Parathyroid adenoma (tissue), 2 donors: Measurements from ENCODE around the gene FOXB1.

Experiments used
- H2AFZ ChIP-seq: fragments of 300-600 bp; sonication (generic); one replicate; pipeline ENCODE4 v1.7.0; 2017; ENCODE audit warnings: antibody characterized with exemption, mild to moderate bottlenecking
- H3K27ac ChIP-seq: fragments of 300-600 bp; sonication (generic); one replicate; pipeline ENCODE4 v1.7.0; 2017
- H3K27me3 ChIP-seq: fragments of 300-600 bp; sonication (generic); one replicate; pipeline ENCODE4 v1.7.0; 2017; ENCODE audit warnings: low read length; ENCODE audit not compliant: control insufficient read depth, insufficient read depth
- H3K36me3 ChIP-seq: fragments of 300-600 bp; sonication (generic); one replicate; pipeline ENCODE4 v1.7.0; 2017; ENCODE audit warnings: low read length; ENCODE audit not compliant: control insufficient read depth, insufficient read depth
- H3K4me1 ChIP-seq: fragments of 300-600 bp; sonication (generic); one replicate; pipeline ENCODE4 v1.7.0; 2017; ENCODE audit warnings: control low read depth
- H3K4me2 ChIP-seq: fragments of 300-600 bp; sonication (generic); one replicate; pipeline ENCODE4 v1.7.0; 2017; ENCODE audit warnings: low read length
- H3K4me3 ChIP-seq: fragments of 300-600 bp; sonication (generic); one replicate; pipeline ENCODE4 v1.7.0; 2017; ENCODE audit warnings: low read depth, low read length
- H3K79me2 ChIP-seq: fragments of 300-600 bp; sonication (generic); one replicate; pipeline ENCODE4 v1.7.0; 2017; ENCODE audit warnings: control low read depth
- H3K9ac ChIP-seq: fragments of 300-600 bp; sonication (generic); one replicate; pipeline ENCODE4 v1.7.0; 2017; ENCODE audit warnings: mild to moderate bottlenecking
- H3K9me3 ChIP-seq: fragments of 300-600 bp; sonication (generic); one replicate; pipeline ENCODE4 v1.7.0; 2017; ENCODE audit warnings: low read length; ENCODE audit not compliant: control insufficient read depth
- TF ChIP-seq, protein P1 (sequence below): fragments of 300-600 bp; sonication (generic); IDR thresholded peaks from one replicate; pipeline ENCODE4 v1.7.0; 2017; ENCODE audit warnings: antibody characterized with exemption, mild to moderate bottlenecking
- donor health status: primary hyperparathyroidism.

FOXB1 gene

DNA sequence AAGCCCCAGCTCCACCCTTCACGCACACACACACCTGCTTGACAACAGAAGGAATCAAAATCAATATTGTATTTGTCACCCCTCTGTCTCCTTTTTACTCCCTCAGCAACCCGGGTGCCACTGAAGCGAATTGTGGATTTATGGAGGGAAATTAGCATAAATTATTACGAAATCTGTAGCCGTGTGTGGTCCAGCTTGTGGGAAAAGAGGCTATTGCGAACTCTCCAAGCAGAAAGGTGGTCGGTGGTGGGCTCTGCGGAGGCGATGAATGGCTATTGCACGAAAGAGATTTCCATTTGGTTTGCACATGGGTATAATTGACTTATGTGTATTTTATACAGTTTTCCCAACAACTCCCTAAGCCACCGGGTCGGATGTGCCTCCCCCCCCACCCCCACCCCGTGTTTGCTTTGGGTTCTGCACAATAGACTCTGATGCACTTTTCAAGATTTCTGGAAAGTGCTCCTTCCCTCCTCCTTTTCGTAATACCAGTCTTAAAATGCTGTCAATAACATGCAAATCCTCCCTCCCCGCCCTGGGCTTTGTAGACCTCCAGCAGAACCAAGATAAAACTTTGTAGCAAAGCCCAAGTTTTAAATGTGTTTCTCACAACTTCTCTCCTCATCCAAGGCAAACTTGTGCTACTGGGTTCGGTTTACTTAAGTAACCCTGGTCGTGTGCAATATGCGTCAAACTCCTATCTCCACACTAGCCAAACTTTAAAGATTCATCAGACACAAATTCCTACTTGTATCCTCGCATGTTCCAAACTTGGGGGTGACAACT lies 3.1 kb upstream of the FOXB1 start:
- Histone ChIP-seq H3K4me3 (no peak overlapping the region), H3K36me3 (no peaks in the 10 kb centered on the region), H3K9me3 (no peaks in the 10 kb centered on the region), H3K27me3 (peaks cover 22% of the 10 kb centered on the region), H3K79me2 (no peaks in the 10 kb centered on the region), H3K4me1 (no peaks in the 10 kb centered on the region), H2AFZ (no peak overlapping the region), H3K4me2 (no peak overlapping the region), H3K9ac (no peak overlapping the region), H3K27ac (no peak overlapping the region)
- TF ChIP-seq, protein P1, sequence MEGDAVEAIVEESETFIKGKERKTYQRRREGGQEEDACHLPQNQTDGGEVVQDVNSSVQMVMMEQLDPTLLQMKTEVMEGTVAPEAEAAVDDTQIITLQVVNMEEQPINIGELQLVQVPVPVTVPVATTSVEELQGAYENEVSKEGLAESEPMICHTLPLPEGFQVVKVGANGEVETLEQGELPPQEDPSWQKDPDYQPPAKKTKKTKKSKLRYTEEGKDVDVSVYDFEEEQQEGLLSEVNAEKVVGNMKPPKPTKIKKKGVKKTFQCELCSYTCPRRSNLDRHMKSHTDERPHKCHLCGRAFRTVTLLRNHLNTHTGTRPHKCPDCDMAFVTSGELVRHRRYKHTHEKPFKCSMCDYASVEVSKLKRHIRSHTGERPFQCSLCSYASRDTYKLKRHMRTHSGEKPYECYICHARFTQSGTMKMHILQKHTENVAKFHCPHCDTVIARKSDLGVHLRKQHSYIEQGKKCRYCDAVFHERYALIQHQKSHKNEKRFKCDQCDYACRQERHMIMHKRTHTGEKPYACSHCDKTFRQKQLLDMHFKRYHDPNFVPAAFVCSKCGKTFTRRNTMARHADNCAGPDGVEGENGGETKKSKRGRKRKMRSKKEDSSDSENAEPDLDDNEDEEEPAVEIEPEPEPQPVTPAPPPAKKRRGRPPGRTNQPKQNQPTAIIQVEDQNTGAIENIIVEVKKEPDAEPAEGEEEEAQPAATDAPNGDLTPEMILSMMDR: no peak

DNA sequence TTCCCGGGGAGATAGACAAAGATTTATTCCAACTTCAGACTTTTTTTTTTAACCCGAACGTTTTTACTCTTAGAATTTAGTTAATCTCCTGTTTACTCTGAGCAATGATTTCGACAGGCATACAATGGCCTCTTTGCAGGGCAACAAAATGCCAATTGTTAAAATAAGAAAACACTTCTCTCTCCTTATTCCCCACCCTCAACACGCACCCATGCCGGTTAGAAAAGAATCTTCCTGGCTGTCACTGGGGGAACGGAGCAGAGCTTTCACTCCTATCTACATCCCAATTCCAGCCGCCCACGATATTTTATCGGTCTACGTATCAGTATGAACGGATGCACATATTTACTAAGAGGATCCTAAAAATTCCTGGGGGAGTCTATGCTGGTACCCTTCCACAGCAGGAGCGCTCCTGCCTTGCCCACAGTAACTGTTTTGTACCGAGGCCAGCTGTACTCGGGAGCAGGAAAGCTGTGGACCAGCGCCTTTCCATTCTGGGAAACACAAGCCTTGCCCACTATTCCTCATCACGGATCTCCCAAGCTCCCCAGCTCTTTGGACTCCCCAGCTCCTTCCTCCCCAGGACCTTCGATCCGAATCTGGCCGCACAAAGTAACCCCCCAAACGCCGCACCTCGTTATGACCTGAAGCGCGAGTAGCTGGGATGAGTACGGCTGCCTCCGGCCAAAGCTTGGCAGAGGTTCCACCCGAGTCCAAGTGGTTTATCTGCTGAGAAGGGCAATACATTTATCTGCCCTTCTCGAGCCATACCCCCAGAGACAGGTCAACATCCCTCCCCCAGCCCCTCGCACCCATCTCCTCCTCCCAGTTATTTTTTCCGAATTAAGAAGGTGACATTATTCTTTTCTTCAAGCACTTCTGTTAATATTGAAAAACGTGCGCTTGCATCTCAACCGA lies 2.2 kb upstream of the FOXB1 start:
- TF ChIP-seq, protein P1: no peak
- Histone ChIP-seq H3K4me2 (no peak overlapping the region), H2AFZ (no peak overlapping the region), H3K27me3 (peaks cover 21% of the 10 kb centered on the region), H3K27ac (no peak overlapping the region), H3K9ac (no peak overlapping the region), H3K79me2 (no peaks in the 10 kb centered on the region), H3K36me3 (no peaks in the 10 kb centered on the region), H3K4me1 (no peaks in the 10 kb centered on the region), H3K9me3 (no peaks in the 10 kb centered on the region), H3K4me3 (no peak overlapping the region)

DNA sequence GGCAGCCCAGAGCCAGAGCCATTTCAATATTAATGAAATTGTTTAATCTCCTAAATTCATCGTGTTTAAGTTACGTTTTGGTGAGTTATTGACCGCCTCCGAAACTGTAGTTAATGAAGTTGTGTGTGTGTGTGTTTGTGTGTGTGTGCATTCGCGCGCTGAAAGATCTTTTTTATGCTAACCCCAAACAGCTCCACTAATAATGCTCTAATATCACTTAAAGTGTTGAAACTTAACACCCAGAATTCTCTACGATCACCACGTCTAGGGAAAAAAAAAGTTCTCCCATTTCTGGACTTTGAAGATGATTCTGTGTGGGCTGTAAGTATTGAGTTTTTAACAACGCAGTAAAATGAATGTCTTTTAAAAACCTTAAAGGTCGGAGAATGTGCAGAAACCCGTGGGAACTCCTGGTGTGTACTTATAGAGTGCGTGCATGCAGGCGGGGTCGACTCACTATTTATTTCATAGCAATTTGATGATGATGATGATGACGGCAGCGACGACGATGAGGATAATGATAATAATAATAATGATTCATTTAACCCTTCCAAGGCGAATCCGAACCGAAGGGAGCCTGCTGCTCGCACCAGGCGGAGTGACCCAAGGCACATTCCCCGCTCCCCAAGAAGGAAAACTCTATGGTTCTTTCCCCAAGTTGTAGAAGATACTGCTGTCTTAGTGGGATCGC lies 1.4 kb upstream of the FOXB1 start:
- no peak overlapping the region for H3K27ac ChIP-seq

DNA sequence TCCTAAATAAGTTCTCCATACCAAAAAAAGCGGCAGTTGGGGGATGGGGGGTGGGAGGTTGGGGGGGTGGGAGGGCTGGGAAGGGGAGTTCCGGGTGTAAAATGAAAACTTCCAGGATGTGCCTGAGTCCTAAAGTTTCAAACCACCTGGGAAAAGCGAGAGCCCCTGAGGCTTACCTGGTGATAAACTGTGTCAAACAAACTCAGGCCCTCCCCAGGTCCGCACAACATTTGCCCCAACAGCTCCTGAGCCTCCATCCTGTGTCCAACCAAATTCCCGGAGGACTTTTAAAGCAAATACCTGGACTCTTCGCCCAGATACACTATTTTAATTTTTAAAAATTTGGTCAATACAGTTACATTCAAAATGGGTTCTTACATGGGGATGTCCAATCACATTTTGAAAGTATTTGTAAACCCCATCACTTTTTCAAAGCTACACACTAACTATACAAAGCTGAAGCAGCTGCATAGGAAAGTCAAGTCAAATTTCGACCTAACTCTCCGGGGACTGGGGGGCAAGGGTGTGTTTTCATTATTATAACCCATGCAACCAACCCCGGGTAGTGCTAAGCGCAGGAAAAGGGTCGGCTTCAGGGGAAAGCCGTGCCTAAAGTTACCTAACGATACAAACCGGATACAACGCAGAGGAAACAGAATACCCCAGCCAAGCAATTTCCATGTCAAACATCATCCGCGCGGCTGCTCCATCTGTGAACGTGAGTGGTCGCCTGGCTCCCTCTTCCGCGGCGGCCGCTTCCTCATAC lies 685 bp upstream of the FOXB1 start:
- H3K27ac ChIP-seq: no peak overlapping the region
- H3K9ac ChIP-seq: no peak overlapping the region
- H3K36me3 ChIP-seq: no peaks in the 10 kb centered on the region
- H3K4me2 ChIP-seq: no peak overlapping the region
- H3K9me3 ChIP-seq: no peaks in the 10 kb centered on the region
- H3K27me3 ChIP-seq: peaks cover 16% of the 10 kb centered on the region
- H2AFZ ChIP-seq: no peak overlapping the region
- no peak overlapping the region for H3K4me3 ChIP-seq
- H3K4me1 ChIP-seq: no peaks in the 10 kb centered on the region
- H3K79me2 ChIP-seq: no peaks in the 10 kb centered on the region
- TF ChIP-seq, protein P1: no peak

More for the DNA sequence above, 1.4 kb upstream of the FOXB1 start:
- H2AFZ ChIP-seq: no peak overlapping the region
- H3K27me3 ChIP-seq: peaks cover 17% of the 10 kb centered on the region
- H3K4me2 ChIP-seq: no peak overlapping the region
- no peak overlapping the region for H3K9ac ChIP-seq
- no peaks in the 10 kb centered on the region for H3K9me3 ChIP-seq
- no peaks in the 10 kb centered on the region for H3K4me1 ChIP-seq
- TF ChIP-seq, protein P1: no peak
- no peaks in the 10 kb centered on the region for H3K79me2 ChIP-seq
- no peak overlapping the region for H3K4me3 ChIP-seq
- H3K36me3 ChIP-seq: no peaks in the 10 kb centered on the region
